GM19025 (cell line): Measurements from ENCODE around the gene KLHL17.
"Not testable (repeated sequence)": the region's sequence is repeated elsewhere in the genome, so short reads cannot be mapped to it uniquely, and the experiment has no call there.

Experiments used
- ATAC-seq: cut with Tn5 transposase; IDR thresholded peaks from one replicate; pipeline ENCODE4 v1.9.1; 2021; ENCODE audit warnings: mild to moderate bottlenecking, low read depth, moderate library complexity; ENCODE audit not compliant: unreplicated experiment

Gene KLHL17

GRCh38 chr1:935751-936231 lies 24.6 kb upstream of the KLHL17 start:
- no peak for ATAC-seq

- no peak for ATAC-seq
These were observed 23.8 kb upstream of the KLHL17 start for GRCh38 chr1:936348-937264.

GRCh38 chr1:937521-937920 lies 22.9 kb upstream of the KLHL17 start:
- ATAC-seq = no peak

- ATAC-seq = no peak
These were observed 22.2 kb upstream of the KLHL17 start for GRCh38 chr1:938088-938683.

DNA sequence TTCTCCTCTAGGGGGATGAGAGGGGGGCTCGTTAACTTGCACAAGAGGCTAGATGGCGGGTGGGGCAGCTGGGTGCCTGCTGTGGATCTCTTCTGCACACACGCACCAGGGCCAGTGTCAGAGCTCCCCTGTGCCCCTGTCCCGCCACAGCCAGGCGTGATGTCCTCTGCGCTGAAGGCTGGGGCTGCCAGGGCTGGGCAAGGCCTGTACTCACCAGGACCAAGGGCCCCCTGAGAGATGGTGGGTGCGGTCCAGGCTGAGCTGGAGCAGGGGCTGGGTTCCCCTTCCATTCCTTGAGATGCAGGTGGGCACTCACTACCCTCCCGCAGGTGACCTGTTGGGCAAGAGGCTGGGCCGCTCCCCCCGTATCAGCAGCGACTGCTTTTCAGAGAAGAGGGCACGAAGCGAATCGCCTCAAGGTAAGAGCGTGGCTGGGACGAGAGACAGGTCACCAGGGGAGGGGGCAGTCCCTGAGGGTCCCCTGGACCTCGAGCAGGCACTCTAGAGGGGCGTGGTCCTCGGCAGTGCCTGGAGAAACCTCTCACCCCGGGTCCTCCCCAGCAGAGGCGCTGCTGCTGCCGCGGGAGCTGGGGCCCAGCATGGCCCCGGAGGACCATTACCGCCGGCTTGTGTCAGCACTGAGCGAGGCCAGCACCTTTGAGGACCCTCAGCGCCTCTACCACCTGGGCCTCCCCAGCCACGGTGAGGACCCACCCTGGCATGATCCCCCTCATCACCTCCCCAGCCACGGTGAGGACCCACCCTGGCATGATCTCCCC lies 21.5 kb upstream of the KLHL17 start:
- ATAC-seq = no peak

GRCh38 chr1:939511-940106 lies 20.8 kb upstream of the KLHL17 start:
- ATAC-seq = no peak

- ATAC-seq = no peak
These were observed 20.0 kb upstream of the KLHL17 start for GRCh38 chr1:940107-941014.

- ATAC-seq = no peak
These were observed 19.3 kb upstream of the KLHL17 start for GRCh38 chr1:941015-941587.

DNA sequence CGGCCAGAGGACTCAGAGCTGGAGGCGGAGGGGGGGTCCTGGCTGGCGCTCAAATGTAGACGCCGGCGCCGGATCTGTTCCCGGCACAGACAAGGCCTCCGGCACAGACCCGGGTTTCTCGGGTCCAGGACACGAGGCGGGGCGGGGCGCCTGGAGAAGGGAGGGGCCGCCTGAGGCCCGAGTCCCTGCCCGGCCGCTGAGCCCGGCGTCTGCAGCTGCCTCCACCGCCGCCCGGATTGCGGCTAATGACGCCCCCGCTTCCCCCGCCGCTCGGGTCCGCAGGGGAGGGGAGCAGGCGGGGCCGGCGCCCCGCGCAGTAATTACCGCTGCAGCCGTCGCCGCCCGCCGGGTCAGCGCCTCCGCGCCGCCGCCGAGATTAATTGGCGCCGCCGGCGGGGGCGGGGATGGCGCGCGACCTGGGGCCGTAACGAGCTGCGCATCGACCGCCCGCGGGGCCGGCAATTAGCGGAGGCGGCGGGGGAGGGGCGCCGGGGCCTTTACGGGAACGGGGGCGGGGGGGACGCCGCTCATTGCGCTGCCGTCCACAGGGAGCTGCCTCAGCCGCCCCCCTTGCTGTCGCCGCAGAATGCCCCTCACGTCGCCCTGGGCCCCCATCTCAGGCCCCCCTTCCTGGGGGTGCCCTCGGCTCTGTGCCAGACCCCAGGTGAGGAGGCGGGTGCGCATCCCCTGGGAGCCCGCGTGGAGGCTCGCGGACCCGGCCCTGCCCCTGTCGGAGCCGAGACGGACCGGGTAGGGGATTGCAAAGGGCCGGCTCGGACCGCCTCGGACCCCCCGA lies 18.6 kb upstream of the KLHL17 start:
- no peak for ATAC-seq

DNA sequence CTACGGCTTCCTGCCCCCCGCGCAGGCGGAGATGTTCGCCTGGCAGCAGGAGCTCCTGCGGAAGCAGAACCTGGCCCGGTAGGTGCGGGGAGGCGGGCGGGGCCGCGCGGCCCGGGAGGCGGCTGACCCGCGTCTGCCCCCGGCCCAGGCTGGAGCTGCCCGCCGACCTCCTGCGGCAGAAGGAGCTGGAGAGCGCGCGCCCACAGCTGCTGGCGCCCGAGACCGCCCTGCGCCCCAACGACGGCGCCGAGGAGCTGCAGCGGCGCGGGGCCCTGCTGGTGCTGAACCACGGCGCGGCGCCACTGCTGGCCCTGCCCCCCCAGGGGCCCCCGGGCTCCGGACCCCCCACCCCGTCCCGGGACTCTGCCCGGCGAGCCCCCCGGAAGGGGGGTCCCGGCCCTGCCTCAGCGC lies 18.0 kb upstream of the KLHL17 start:
- no peak for ATAC-seq

DNA sequence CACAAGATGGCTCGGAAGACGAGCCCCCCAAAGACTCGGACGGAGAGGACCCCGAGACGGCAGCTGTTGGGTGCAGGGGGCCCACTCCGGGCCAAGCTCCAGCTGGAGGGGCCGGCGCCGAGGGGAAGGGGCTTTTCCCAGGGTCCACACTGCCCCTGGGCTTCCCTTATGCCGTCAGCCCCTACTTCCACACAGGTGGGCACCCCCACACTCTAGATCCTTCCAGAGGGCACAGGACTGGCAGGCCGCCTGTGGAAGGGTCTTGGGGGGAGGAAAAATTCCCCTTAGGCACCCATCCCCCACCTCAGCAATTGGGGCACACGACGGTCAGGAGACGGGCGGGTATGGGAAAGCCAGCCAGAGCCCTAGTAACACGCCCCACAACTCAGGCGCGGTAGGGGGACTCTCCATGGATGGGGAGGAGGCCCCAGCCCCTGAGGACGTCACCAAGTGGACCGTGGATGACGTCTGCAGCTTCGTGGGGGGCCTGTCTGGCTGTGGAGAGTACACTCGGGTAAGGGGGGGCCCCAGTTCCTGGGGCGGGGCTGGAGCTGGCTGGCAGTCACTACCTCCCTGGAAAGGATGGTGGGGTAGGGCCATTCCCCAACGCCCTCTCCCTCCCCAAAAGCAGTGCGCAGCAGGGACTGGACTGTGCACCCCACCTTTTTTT lies 17.4 kb upstream of the KLHL17 start:
- no peak for ATAC-seq

DNA sequence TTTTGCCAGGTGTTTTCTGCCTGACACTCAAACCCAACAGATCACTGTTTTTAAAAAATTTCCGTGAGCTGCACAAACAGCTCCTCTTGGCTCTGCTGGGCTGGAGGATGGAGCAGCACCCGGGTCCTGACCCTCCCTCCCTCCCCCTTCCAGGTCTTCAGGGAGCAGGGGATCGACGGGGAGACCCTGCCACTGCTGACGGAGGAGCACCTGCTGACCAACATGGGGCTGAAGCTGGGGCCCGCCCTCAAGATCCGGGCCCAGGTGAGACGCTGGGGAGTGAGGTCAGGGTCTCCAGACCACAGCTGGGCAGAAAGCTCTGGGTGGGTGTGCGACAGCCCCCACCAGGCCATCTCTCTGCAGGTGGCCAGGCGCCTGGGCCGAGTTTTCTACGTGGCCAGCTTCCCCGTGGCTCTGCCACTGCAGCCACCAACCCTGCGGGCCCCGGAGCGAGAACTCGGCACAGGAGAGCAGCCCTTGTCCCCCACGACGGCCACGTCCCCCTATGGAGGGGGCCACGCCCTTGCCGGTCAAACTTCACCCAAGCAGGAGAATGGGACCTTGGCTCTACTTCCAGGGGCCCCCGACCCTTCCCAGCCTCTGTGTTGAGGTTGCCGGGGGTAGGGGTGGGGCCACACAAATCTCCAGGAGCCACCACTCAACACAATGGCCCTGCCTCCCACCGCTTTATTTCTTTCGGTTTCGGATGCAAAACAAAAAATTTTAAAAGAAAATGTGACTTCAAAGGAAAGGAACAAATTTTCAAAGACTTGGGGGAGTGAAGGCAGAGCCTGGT lies 16.6 kb upstream of the KLHL17 start:
- ATAC-seq = no peak

DNA sequence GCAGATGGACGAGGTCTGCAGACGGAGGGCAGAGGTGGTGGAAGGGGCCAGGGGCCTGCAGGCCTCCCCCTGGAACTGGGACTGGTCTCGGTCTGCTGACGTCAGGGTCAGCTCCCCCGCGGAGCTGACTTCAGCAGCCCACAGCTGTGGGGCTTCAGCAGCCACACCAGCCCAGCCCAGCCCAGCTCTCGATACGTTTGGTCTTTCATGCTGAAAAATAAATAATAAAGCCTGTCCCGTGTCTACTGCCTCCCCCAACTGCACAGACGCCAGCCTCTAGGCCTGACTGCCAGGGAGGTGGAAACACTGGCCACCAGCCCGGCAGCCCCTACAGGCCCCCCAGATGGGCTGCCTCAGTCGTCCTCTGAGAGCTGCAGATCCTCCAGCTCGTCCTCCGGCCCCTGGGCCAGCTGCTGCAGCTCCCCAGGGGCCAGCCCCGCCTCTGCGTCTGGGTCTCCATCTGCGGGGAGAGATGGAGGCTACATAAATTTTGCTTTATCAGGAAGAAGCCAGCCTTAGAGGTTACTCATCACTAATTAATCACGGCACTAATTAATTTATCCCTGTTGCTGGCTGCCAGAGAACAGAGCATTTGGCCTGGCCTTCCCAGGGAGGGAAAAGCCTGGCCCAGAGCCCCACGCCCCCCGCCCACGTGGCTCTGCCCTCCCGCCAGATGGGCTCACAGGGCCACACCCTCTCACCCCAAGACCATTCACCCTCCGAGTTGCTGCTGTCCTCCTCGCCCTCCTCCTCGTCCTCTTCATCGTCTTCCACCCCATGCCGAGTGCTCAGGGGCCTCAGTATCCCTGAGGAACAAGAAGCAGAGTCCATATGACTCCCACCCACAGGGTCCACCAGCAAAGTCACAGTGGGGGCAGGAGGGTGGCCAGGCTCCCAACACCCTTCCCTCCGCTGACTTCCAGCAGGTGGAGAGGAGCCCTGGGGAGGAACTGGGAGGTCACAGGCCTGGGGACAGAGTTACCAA lies 15.8 kb upstream of the KLHL17 start:
- ATAC-seq = no peak

GRCh38 chr1:945688-946556 lies 14.5 kb upstream of the KLHL17 start:
- no peak for ATAC-seq

DNA sequence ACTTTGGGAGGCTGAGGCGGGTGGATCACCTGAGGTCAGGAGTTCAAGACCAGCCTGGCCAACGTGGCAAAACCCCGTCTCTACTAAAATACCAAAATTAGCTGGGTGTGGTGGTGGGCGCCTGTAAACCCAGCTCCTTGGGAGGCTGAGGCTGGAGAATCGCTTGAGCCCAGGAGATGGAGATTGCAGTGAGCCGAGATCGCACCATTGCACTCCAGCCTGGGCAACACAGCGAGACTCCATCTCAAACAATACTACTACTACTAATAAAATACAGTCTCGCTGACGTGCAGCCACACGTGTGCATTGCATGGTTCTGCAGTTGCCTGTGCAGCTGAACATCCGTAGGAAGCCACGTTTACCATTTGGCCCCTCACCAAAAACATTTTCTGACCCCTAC lies 13.6 kb upstream of the KLHL17 start:
- not testable (repeated sequence) for ATAC-seq
